Memory B cell (primary cell): ENCODE results near the gene TRAFD1.
A peak's percentile ranks its signal among the peaks of the same experiment; 100 is the strongest.
"Not testable (repeated sequence)": the region's sequence is repeated elsewhere in the genome, so short reads cannot be mapped to it uniquely, and the experiment has no call there.

Source experiments
- ATAC-seq: fragments of 150-1000 bp; cut with Tn5 transposase; 2 replicates; pipeline ENCODE4 v1.10.0; 2021; ENCODE audit warnings: low read depth, mild to moderate bottlenecking, moderate library complexity
- DNase-seq, 2 donors: peaks; one replicate each; pipeline ENCODE4 v3.0.0; 2022; ENCODE audit warnings: low spot score in 2 of 2
- H3K27ac Mint-ChIP-seq: one replicate; pipeline ENCODE4 v1.8.0; 2022; ENCODE audit warnings: mild to moderate bottlenecking, moderate library complexity, mixed read lengths
- H3K27me3 Mint-ChIP-seq: one replicate; pipeline ENCODE4 v1.8.0; 2022; ENCODE audit warnings: mixed read lengths
- H3K36me3 Mint-ChIP-seq: one replicate; pipeline ENCODE4 v1.8.0; 2022; ENCODE audit warnings: mild to moderate bottlenecking, mixed read lengths
- H3K4me1 Mint-ChIP-seq: one replicate; pipeline ENCODE4 v1.8.0; 2022; ENCODE audit warnings: mixed read lengths
- H3K4me3 Mint-ChIP-seq: one replicate; pipeline ENCODE4 v1.8.0; 2022; ENCODE audit warnings: mild to moderate bottlenecking, moderate library complexity, mixed read lengths
- H3K9me3 Mint-ChIP-seq: one replicate; pipeline ENCODE4 v1.8.0; 2022; ENCODE audit warnings: mixed read lengths

Gene TRAFD1

DNA sequence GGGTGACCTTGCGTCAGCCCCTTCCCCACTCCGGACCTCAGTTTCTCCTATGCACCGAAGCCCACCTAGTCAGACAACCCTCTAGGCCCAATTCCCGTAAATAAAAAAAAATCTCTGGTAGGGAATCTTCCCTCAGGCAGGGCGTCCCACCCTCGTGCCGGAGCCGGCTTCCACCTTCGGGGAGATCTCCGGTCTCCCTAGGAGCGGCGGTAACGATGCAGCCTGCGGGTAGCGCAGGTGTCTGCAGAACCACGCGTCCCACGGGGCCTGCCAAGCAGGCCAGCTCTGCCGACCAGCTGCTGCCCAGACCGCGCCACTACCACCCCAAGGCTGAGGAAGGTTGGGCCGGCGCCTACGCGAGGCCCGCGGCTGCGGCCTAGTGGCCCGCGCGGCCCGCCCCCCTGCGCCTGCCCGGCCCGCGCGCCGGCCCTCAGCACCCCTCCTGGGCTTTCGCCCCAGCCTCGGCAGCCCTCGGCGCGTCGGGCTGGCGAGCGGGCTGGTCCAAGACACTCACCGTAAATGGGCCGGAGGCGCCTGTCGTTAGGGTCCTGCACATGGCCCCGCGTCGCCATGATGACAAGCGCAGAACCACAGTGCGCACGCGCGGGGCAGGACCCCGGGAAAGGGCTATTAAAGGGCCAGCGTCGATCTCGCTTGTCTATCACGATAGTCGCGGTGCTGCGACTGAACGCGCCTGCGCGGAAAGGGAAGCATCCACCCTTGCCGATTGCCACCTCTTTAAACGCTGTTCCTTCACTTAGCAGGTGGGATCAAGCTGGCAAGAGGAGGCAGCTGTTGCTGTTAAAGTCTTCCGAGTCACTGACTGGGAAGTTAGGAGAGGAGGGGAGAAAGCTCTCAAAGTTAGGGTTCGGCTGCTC is 16.9 kb upstream of the TRAFD1 start, which contains the start of gene NAA25:
Gene NAA25 (minus strand): TSS at position 582 of the 878 bp plus-strand sequence. CDS start 10 bp downstream, at position 572.
- no peaks in the 10 kb centered on the region for H3K27me3 Mint-ChIP-seq
- H3K4me3 Mint-ChIP-seq: peak within 1 kb of the TSS; percentile 97
- ATAC-seq (peak; percentile 84), DNase-seq (peak; percentile 79 to 82)
- no peaks in the 10 kb centered on the region for H3K9me3 Mint-ChIP-seq
- peaks cover 33% of the 10 kb centered on the region for H3K4me1 Mint-ChIP-seq
- H3K36me3 Mint-ChIP-seq: no peaks in the 10 kb centered on the region
- H3K27ac Mint-ChIP-seq: peak within 1 kb of the TSS; percentile 95

DNA sequence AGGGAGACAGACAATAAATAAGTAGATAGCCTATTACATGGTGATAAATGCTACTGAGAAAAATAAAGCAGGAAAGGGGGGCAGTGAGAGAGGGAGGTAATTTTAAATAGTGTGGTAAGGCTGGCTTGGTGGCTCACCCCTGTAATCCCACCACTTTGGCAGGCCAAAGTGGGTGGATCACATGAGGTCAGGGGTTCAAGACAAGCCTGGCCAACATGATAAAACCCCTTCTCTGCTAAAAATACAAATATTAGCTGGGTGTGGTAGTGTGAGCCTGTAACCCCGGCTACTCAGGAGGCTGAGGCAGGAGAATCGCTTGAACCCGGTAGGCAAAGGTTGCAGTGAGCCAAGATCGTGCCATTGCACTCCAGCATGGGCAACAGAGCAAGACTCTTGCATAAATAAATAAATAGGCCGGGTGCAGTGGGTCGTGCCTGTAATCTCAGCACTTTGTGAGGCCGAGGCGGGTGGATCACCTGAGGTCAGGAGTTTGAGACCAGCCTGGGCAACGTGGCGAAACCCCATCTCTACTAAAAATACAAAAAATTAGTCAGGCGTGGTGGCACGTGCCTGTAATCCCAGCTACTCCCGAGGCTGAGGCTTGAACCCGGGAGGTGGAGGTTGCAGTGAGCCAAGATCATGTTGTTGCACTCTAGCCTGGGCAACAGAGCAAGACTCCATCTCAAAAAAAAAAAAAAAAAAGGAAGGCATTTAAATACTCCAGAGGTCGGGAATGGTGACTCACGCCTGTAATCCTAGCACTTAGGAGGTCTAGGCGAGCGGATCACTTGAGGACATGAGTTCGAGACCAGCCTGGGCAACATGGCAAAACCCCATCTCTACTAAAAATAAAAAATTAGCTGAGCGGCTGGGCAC is 14.3 kb upstream of the TRAFD1 start:
- peaks cover 14% of the 10 kb centered on the region for H3K4me1 Mint-ChIP-seq
- DNase-seq, H3K27me3 Mint-ChIP-seq, ATAC-seq, H3K4me3 Mint-ChIP-seq, H3K9me3 Mint-ChIP-seq, H3K36me3 Mint-ChIP-seq, H3K27ac Mint-ChIP-seq: not testable (repeated sequence)

DNA sequence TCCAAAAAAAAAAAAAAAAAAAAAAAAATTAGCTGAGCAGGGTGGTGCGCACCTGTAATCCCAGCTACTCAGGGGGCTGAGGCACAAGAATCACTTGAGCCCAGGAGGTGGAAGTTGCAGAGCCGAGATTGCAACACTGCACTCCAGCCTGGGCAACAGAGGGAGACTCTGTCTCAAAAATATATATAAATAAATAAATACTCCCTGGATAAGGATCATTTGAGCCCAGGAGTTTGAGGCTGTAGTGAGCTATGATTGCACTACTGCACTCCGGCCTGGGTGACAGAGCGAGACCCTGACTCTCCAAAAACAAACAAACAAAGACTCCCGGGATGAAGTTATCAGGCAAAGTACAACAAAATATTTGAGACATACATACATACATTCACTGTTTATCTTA is 13.4 kb upstream of the TRAFD1 start:
- ATAC-seq (no peak), DNase-seq (no peak)
- peaks cover 13% of the 10 kb centered on the region for H3K4me1 Mint-ChIP-seq
- H3K36me3 Mint-ChIP-seq: no peaks in the 10 kb centered on the region
- H3K9me3 Mint-ChIP-seq: no peaks in the 10 kb centered on the region
- H3K4me3 Mint-ChIP-seq: no peak overlapping the region
- H3K27ac Mint-ChIP-seq: no peak overlapping the region
- H3K27me3 Mint-ChIP-seq: no peaks in the 10 kb centered on the region

DNA sequence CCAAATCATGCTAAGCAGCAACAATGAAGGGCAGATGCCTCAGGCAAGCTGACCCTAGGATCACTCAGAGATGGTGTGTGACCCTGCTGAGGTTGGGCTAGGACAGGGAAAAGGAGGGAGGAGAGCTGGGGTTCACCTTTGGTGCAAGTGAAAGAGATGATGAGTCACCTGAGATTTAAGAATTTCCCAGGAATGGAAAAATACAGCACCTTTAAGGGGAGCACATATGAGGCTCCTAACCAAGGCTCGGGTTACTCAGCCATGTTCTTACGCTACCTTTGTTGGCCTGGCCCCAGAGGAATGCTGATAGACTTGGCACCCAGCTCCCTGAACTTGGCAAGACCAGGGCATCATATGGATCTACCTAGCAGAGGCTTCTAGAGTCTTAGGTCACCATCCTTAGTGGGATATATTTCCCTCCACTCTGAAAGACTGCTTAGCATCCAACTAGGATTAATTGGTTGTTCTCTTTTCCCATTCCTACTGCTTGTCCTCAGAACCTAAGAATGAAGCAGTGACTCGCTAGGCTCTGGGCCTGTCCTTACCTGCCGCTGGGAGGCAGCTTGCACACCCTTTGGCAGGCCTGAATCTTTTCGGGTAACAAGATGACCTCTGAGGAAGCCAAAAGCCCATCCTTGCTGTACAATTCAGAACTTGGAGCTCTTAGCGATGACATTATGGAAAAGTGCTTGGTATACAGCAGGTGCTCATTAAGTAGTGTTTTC is 12.8 kb upstream of the TRAFD1 start:
- Mint-ChIP-seq H3K36me3 (no peaks in the 10 kb centered on the region), H3K9me3 (no peaks in the 10 kb centered on the region), H3K27ac (no peak overlapping the region), H3K27me3 (no peaks in the 10 kb centered on the region), H3K4me3 (no peak overlapping the region), H3K4me1 (peaks cover 12% of the 10 kb centered on the region)
- ATAC-seq (no peak), DNase-seq (no peak)

DNA sequence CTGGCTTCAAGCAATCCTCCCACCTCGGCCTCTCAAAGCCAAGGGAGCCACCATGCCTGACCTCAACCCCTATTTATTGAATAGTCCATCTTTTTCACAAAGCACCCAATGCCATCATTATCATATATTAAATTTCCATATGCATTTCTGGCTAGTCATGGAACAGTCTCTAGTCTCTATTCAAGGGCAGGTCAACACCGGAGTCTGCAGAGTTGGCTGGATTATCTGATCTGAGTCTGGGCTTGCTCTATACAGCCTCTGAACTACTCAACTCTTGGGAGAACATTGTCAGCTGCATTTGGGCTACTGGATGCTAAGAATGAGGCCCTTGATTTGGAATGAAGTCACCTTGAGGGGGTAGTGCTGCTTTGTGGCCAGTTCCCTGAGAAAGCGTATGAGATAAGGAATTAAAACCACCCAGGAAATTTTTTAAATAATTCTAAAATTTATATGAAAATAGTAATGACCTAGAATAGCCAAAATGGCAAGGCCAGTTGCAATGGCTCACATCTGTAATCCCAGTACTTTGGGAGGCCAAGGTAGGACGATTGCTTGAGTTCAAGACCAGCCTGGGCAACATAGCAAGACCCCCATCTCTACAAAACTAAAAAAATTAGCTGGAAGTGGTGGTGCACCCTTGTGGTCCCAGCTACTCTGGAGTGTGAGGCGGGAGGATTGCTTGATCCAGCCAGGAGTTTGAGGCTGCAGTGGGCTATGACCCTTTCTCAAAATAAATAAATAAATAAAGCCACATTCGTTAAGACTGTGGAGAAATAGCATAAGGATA is 9.9 kb upstream of the TRAFD1 start:
- no peak for ATAC-seq
- Mint-ChIP-seq H3K4me3 (no peak overlapping the region), H3K9me3 (no peaks in the 10 kb centered on the region), H3K4me1 (peaks cover 6% of the 10 kb centered on the region), H3K27ac (no peak overlapping the region), H3K36me3 (no peaks in the 10 kb centered on the region), H3K27me3 (peaks cover 2% of the 10 kb centered on the region)
- DNase-seq: no peak

DNA sequence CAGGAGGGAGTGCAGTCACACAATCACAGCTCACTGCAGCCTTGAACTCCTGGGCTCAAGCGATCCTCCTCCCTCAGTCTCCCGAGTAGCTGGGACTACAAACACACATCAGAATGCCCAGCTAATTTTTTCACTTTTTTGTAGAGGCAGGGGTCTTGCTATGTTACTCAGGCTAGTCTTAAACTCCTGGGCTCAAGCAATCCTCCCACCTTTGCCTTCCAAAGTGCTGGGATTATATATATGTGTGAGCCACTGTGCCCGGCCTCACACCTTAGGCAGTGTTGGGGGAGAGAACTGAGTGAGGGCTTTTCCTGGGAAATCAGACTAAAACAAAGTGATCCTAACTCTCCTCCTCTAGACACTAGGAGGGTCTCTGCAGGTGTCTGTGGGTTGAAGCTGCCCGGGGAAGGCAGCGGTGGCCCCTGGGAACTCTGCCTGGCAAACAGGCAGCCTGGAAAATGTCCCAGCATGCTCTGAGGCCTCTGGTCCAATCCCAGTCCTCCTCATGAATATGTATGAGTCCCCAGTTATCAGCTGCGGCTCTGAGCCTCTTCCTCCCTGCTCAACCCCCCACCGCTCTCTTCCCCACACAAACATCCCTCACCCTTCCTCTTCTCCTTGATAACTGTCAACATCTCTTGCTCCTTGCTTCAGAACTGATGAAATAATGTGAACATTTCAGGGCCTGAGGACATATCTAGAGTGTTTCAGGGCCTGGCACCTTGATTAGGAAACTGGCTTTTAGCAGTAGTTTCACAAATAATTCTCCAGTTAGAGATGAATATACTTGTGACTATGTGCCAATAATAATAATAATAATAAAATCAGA is 8.9 kb upstream of the TRAFD1 start:
- peaks cover 6% of the 10 kb centered on the region for H3K4me1 Mint-ChIP-seq

DNA sequence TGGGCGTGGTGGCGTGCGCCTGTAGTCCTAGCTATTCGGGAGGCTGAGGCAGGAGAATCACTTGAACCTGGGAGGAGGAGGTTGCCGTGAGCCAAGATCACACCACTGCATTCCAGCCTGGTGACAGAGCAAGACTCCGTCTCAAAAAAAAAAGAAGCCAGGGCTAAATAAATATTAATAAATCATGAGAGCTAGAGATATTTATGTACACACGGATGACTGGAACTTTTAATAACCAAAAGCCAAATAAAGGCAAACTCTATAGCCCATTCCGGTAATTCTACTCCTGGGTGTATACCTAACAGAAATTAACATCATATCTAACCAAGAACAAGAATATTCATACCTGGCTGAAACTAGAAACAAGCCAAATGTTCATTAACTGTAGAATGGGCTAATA is 7.7 kb upstream of the TRAFD1 start:
- Mint-ChIP-seq H3K27ac (no peak overlapping the region), H3K4me3 (no peak overlapping the region), H3K4me1 (peaks cover 6% of the 10 kb centered on the region), H3K36me3 (no peaks in the 10 kb centered on the region), H3K9me3 (no peaks in the 10 kb centered on the region), H3K27me3 (peaks cover 3% of the 10 kb centered on the region)
- DNase-seq: no peak
- ATAC-seq: no peak

More for the DNA sequence above, 8.9 kb upstream of the TRAFD1 start:
- Mint-ChIP-seq H3K36me3 (no peaks in the 10 kb centered on the region), H3K9me3 (no peaks in the 10 kb centered on the region), H3K27ac (no peak overlapping the region), H3K4me3 (no peak overlapping the region), H3K27me3 (peaks cover 2% of the 10 kb centered on the region)
- ATAC-seq (no peak), DNase-seq (no peak)

DNA sequence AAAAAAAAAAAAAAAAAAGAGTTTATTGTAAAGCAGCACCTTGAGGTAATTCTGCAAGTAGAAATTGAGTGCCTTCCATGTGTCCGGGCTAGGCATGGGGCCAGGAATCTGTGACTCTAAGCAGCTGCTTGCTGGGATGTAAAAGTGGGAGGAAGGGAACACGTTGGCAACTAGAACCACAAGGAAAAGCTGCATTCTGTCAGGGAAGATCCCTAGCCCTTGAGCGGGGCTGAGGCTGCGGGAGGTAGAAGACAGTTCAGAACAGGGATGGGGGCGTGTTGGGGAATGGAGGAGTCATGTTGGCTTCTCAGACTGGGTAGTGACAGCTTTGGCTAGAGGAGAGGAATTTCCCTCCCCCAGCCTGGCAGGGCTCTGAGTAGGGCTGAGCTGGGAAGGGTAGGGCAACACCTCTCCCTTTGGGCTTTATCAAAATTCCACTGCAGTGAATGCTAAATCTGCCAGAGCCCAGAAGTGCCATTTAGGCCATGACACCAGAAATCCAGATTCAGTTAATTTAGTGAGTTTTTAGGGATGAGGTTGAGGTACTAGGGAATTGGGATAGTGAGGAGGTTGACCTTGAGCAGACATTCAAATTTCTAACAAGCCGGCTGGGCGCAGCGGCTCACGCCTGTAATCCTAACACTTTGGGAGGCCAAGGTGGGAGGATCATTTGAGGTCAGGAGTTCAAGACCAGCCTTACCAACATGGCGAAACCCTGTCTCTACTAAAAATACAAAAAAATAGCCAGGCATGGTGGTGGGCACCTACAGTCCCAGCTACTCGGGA is 3.4 kb upstream of the TRAFD1 start:
- Mint-ChIP-seq H3K9me3 (no peaks in the 10 kb centered on the region), H3K27ac (no peak overlapping the region), H3K4me3 (no peak overlapping the region), H3K4me1 (peaks cover 7% of the 10 kb centered on the region), H3K27me3 (peaks cover 3% of the 10 kb centered on the region), H3K36me3 (no peaks in the 10 kb centered on the region)
- ATAC-seq: no peak
- no peak for DNase-seq

DNA sequence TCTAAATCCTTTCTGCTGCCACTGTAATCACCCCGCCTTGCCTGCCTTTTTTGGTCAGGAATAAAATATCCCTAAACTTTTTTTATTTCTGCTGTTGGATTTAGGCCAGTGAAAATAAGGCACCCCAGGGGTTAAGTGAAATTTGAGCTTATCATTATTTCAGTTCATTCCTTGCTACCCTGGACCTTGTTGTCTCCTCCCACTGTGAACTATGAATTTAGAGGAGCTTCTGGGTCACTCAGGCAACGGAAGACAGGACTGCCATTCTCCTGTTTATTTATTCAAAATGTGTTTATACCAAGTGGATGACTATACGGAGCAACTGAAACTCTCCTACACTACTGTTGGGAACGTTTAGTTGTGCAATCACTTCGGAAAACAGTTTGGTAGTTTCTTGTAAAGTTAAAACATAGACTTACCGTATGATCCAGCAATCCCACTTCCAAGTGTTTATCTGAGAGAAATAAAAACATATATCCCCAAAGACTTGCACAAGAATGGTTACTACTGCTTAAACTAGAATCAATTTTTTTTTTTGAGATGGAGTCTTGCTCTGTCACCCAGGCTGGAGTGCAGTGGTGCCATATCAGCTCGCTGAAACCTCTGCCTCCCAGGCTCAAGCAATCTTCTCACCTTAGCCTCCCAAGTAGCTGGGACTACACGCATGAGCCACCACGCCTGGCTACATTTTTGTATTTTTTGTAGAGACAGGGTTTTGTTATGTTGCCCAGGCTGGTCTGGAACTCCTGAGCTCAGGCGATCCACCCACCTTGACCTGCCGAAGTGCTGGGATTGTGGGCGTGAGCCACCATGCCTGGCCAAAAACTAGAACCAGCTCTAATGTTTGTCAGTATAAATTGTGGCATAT is 2.3 kb upstream of the TRAFD1 start:
- Mint-ChIP-seq H3K4me3 (no peak overlapping the region), H3K36me3 (no peaks in the 10 kb centered on the region), H3K9me3 (no peaks in the 10 kb centered on the region), H3K27ac (no peak overlapping the region), H3K27me3 (peaks cover 3% of the 10 kb centered on the region), H3K4me1 (peaks cover 7% of the 10 kb centered on the region)
- no peak for ATAC-seq
- DNase-seq: no peak

DNA sequence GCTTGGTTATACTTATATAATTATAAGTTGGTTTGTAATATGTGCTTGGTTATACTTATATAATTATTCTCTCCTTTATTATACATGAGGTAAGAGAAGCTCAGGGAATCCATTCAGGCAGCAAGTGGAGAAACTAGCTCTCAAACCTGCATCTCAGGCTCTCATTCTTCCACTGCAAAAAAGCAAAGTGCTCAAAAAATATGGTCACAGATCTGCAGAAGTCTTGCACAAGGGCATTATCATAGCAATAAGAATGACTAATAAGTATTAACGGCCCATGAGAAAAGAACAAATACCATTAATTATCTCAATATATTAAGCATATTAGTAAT is 476 bp upstream of the TRAFD1 start:
- ATAC-seq: no peak
- H3K27me3 Mint-ChIP-seq: peaks cover 2% of the 10 kb centered on the region
- no peaks in the 10 kb centered on the region for H3K36me3 Mint-ChIP-seq
- H3K27ac Mint-ChIP-seq: peak overlapping the region; percentile 90
- H3K9me3 Mint-ChIP-seq: no peaks in the 10 kb centered on the region
- no peak overlapping the region for H3K4me3 Mint-ChIP-seq
- H3K4me1 Mint-ChIP-seq: peaks cover 12% of the 10 kb centered on the region
- DNase-seq: no peak

DNA sequence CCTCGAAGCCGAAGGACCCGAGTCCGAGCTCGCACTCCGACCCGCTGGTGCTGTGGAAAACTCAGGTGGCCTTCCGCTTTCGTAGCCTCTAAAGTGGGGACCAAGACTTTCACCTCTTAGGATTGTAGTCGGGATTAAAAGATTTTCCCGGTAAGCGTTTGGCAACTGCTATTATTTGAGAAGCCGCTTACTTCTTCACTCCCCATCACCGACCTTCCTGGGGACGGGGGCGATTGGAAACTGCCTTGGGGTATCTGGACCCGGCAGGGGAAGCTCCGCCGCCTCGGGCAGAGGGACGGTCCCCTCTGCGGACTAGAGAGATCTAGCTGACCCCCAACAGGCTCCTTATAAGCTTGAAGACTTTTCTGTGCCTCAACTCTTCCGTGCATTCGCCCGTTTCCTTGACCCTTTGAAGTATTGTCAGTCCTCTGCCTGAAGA is 659 bp downstream of the TRAFD1 start:
- H3K4me1 Mint-ChIP-seq: peaks cover 15% of the 10 kb centered on the region
- peaks cover 2% of the 10 kb centered on the region for H3K27me3 Mint-ChIP-seq
- ATAC-seq (no peak), DNase-seq (peak in 1 of 2 donors; percentile 16)
- H3K9me3 Mint-ChIP-seq: no peaks in the 10 kb centered on the region
- peak overlapping the region; percentile 78 for H3K4me3 Mint-ChIP-seq
- H3K36me3 Mint-ChIP-seq: no peaks in the 10 kb centered on the region
- peak overlapping the region; percentile 90 for H3K27ac Mint-ChIP-seq
